HepG2 (cell line): ENCODE measurements around the gene NINJ2. TPM values are rescaled to one million over a fixed set of nuclear protein-coding genes. Genes with fewer than 3 reads are reported as not detected.

Source experiments
- ATAC-seq: fragments of 200-7000 bp; cut with Tn5 transposase; 3 replicates; pipeline ENCODE4 v1.9.1; 2020; ENCODE audit warnings: mild to moderate bottlenecking, moderate library complexity
- BruUV-seq: library from RNA; stranded (reverse); fragments of 400-500 nt; replicated peaks from 2 replicates; lab custom pipeline; 2021; lab: Mats Ljungman, UMichigan
- CTCF ChIA-PET: fragments of 300-600 bp; formaldehyde crosslinking; extraction: SDS; loops from one replicate; lab custom pipeline; 2021; ENCODE audit warnings: low total read pairs, inconsistent platforms, low intra/inter-chr PET ratio; lab: Yijun Ruan, JAX
- POLR2A ChIA-PET: fragments of 350-600 bp; sonication (Branson Sonifier 250); formaldehyde crosslinking; loops from one replicate; lab custom pipeline; 2020; ENCODE audit warnings: antibody characterized with exemption, inconsistent platforms; lab: Yijun Ruan, JAX
- DNase-seq: peaks from one replicate; pipeline ENCODE4 v3.0.0-alpha.2; 2015; ENCODE audit warnings: low spot score
- FAIRE-seq: peaks from 3 replicates; lab custom pipeline; 2011; peaks lifted over from hg19 to GRCh38; lab: Jason Lieb, UNC
- H2AFZ ChIP-seq: one replicate; pipeline ENCODE4 v1.6.1; 2011; ENCODE audit warnings: low read length, inconsistent platforms
- H3K27ac ChIP-seq: fragments of 300-600 bp; 3 replicates; pipeline ENCODE4 v1.8.0; 2011; ENCODE audit warnings: mixed run types, mild to moderate bottlenecking, mixed read lengths, low read length, inconsistent platforms; ENCODE audit not compliant: insufficient read depth; ENCODE audit errors: extremely low read length
- H3K27me3 ChIP-seq, 2 experiments: fragments of 200-600 bp in 1 of 2; 2 replicates in 1 of 2; 3 replicates in 1 of 2; pipeline versions ENCODE4 v1.6.0 to v1.8.0; 2011; ENCODE audit warnings: low read length in 2 of 2, mild to moderate bottlenecking in 2 of 2, moderate library complexity in 2 of 2, inconsistent platforms in 1 of 2; ENCODE audit not compliant: insufficient read depth in 2 of 2, control insufficient read depth in 1 of 2
- H3K36me3 ChIP-seq, 2 experiments: fragments of 200-600 bp in 1 of 2; replicated peaks in 1 of 2; 2 replicates in 1 of 2; 3 replicates in 1 of 2; pipeline versions ENCODE4 v1.5.1 to v1.8.0; 2011; ENCODE audit warnings: low read length in 2 of 2, inconsistent platforms in 1 of 2; ENCODE audit not compliant: insufficient read depth in 2 of 2, control insufficient read depth in 1 of 2
- H3K4me1 ChIP-seq: 2 replicates; pipeline ENCODE4 v1.5.1; 2012; ENCODE audit warnings: low read length, inconsistent platforms; ENCODE audit not compliant: insufficient read depth
- H3K4me2 ChIP-seq: 2 replicates; pipeline ENCODE4 v1.6.0; 2011; ENCODE audit warnings: low read depth, low read length, inconsistent platforms
- H3K4me3 ChIP-seq, 3 experiments: fragments of 200-600 bp in 1 of 3; sonication (generic), shearing (Covaris generic) in 1 of 3; replicated peaks in 1 of 3; 2 replicates each; pipeline ENCODE4 v1.5.1; 2011 to 2016; ENCODE audit warnings: low read length in 3 of 3, inconsistent platforms in 2 of 3, low read depth in 2 of 3, mild to moderate bottlenecking in 2 of 3, control low read depth in 1 of 3, mixed read lengths in 1 of 3; ENCODE audit not compliant: insufficient read depth in 1 of 3
- H3K79me2 ChIP-seq: one replicate; pipeline ENCODE4 v1.6.1; 2011; ENCODE audit warnings: low read length, inconsistent platforms; ENCODE audit not compliant: insufficient read depth
- H3K9ac ChIP-seq: 2 replicates; pipeline ENCODE4 v1.6.0; 2011; ENCODE audit warnings: mild to moderate bottlenecking, low read depth, low read length, inconsistent platforms; ENCODE audit not compliant: insufficient read depth
- H3K9me3 ChIP-seq: 2 replicates; pipeline ENCODE4 v1.5.1; 2012; ENCODE audit warnings: mild to moderate bottlenecking, low read length
- H4K20me1 ChIP-seq: 2 replicates; pipeline ENCODE4 v1.6.0; 2011; ENCODE audit warnings: inconsistent platforms, mild to moderate bottlenecking, low read length, moderate library complexity; ENCODE audit not compliant: insufficient read depth
- AGO2 ChIP-seq: fragments of 200-400 bp; formaldehyde crosslinking; optimal IDR thresholded peaks from 2 replicates; pipeline ENCODE3; 2017; ENCODE audit warnings: mild to moderate bottlenecking, low read depth, low read length, moderate library complexity
- ATF7-NPFF ChIP-seq: sonication (generic); formaldehyde crosslinking; IDR thresholded peaks from 2 replicates; pipeline ENCODE4 v1.8.1; 2023; ENCODE audit warnings: mild to moderate bottlenecking, low read depth, missing genetic modification reagents, moderate library complexity
- CHD2 ChIP-seq: IDR thresholded peaks from 2 replicates; pipeline ENCODE4 v1.6.1; 2011; ENCODE audit warnings: low read depth, low read length, improper control_type of control experiment
- DNMT3B ChIP-seq: conservative IDR thresholded peaks from 2 replicates; pipeline ENCODE4 v1.6.1; 2016; ENCODE audit warnings: missing biosample characterization, control low read depth
- ELK4 ChIP-seq: sonication (generic); formaldehyde crosslinking; IDR thresholded peaks from 2 replicates; pipeline ENCODE4 v1.9.0; 2021; ENCODE audit warnings: missing genetic modification reagents, borderline replicate concordance
- HCFC1 ChIP-seq: fragments of 150-350 bp; IDR thresholded peaks from 2 replicates; pipeline ENCODE4 v1.6.1; 2014; ENCODE audit warnings: low read depth, low read length
- HNF4G ChIP-seq, 2 experiments: sonication (generic) in 1 of 2; formaldehyde crosslinking in 1 of 2; IDR thresholded peaks; 2 replicates each; pipeline versions ENCODE4 v1.4.0 to v1.6.1; 2011 to 2020; ENCODE audit warnings: borderline replicate concordance in 2 of 2, low read depth in 2 of 2, mild to moderate bottlenecking in 2 of 2, low read length in 1 of 2, missing genetic modification reagents in 1 of 2, moderate library complexity in 1 of 2
- NBN ChIP-seq: fragments of 450-650 bp; conservative IDR thresholded peaks from 2 replicates; pipeline ENCODE4 v1.6.1; 2017
- NFIC ChIP-seq: IDR thresholded peaks from 2 replicates; pipeline ENCODE4 v1.6.1; 2012; ENCODE audit warnings: mild to moderate bottlenecking, low read length, inconsistent platforms
- SMARCE1 ChIP-seq: fragments of 450-650 bp; IDR thresholded peaks from 2 replicates; pipeline ENCODE4 v1.6.1; 2017; ENCODE audit warnings: borderline replicate concordance
- TCF7L2 ChIP-seq: IDR thresholded peaks from 2 replicates; pipeline ENCODE4 v1.6.1; 2011; ENCODE audit warnings: mild to moderate bottlenecking, low read depth, low read length, moderate library complexity
- THAP11 ChIP-seq: IDR thresholded peaks from 2 replicates; pipeline ENCODE4 v1.6.1; 2016; ENCODE audit warnings: missing biosample characterization, missing genetic modification reagents
- ZBTB38 ChIP-seq: sonication (generic); formaldehyde crosslinking; IDR thresholded peaks from 2 replicates; pipeline ENCODE4 v1.5.1; 2020; ENCODE audit warnings: mild to moderate bottlenecking, missing genetic modification reagents
- ZNF260 ChIP-seq: sonication (generic); formaldehyde crosslinking; IDR thresholded peaks from 2 replicates; pipeline ENCODE4 v1.4.0; 2020; ENCODE audit warnings: missing genetic modification reagents, low read depth, mild to moderate bottlenecking, borderline replicate concordance
- ZNF605 ChIP-seq: sonication (generic); formaldehyde crosslinking; IDR thresholded peaks from 2 replicates; pipeline ENCODE4 v1.8.0; 2022; ENCODE audit warnings: mild to moderate bottlenecking, missing genetic modification reagents
- ZNF629 ChIP-seq: sonication (generic); formaldehyde crosslinking; conservative IDR thresholded peaks from 2 replicates; pipeline ENCODE4 v1.5.0; 2020; ENCODE audit warnings: missing genetic modification reagents
- WGBS: methylation state at CpG from one replicate; pipeline ENCODE4 v1.1.6; 2017; ENCODE audit warnings: low lambda C conversion rate; 5-methylcytosine and 5-hydroxymethylcytosine counted together
- in situ Hi-C: cut with HindIII; loops from 2 replicates; pipeline ENCODE4 v1.10.0; 2017; ENCODE audit warnings: low pct_unique_long_range_greater_than_20kb; ENCODE audit not compliant: extremely low pct_ligation_motif_present
- intact Hi-C: fragments of 100-400 bp; cut with micrococcal nuclease; formaldehyde crosslinking; loops from one replicate; pipeline ENCODE4 v1.10.0; 2022; ENCODE audit not compliant: unreplicated experiment
- polyA plus RNA-seq, 8 experiments: library from polyadenylated mRNA; depleted of rRNA in 3 of 8; stranded (reverse) in 7 of 8; unstranded in 1 of 8; fragments of >200 nt; fragmentation: Illumina TruSeq in 4 of 8; extraction: Trizol in 4 of 8; gene quantifications; 2 replicates each; pipeline versions ENCODE4 v1.2.1 to v1.2.3, GENCODE V29; 2011 to 2016; ENCODE audit warnings: low read depth in 4 of 8, missing spikeins in 1 of 8, mixed read lengths in 1 of 8; ENCODE audit not compliant: insufficient read depth in 1 of 8
- total RNA-seq, 5 experiments: library from RNA; depleted of rRNA; stranded (reverse); fragments of >200 nt; fragmentation: Illumina TruSeq; extraction: Trizol; gene quantifications; 2 replicates each; pipeline ENCODE4 v1.2.3, GENCODE V29; 2016; ENCODE audit warnings: low read depth in 1 of 5

The NINJ2 gene
- total and polyA plus RNA-seq, 2 of the 13 experiments (the other 11 are each of a cell fraction or from before 2014, with no cell fraction given) = 0.62 to 3.8 TPM

DNA sequence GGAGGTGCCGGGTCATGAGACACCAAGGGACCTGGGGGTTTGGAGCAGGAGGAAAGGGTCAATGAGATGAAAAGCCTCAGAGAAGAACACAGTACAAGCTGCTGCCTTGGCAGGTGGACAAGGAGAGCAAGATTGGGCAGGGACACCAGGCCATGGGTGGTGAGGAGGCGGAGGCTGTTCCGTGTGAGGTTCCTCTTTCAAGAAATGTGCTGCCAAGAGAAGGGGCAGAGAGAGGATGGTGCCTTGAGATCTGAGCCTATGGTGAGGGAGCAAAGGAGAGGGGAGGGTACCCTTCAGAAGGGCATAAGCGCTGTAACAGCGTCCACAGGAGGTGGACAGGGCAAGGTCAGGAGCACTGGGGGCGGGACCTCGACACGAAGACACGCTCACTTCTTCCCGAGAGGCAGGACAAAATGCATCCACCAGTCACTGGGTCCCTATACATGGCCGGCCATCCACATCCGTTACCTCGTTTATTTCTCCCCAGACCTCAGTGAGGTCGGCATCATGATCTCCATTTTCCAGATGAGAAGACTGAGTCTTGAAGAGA lies 103.3 kb downstream of the NINJ2 start:
- BruUV-seq = no TSS peak
- no peak for DNase-seq
- no peaks in the 10 kb centered on the region for H3K79me2 ChIP-seq
- ChIA-PET CTCF (no interaction called here), POLR2A (no interaction called here)
- H3K4me3 ChIP-seq = no peak overlapping the region
- H3K4me1 ChIP-seq = peaks cover 12% of the 10 kb centered on the region
- H3K9ac ChIP-seq = no peak overlapping the region
- intact Hi-C loops (no loop called here), in situ Hi-C loops (loop anchor here (10.0 to 25.0 kb wide), 3 partner anchors 325 to 1027 kb away; partner anchors contain the start of gene FBXL14)
- TF ChIP-seq ZNF629 (CRISPR knock-in tag) = 0 out of 2 replicates have a peak, but pooled peaks have one; percentile 29
- TF ChIP-seq ATF7-NPFF (CRISPR knock-in tag) = no peak
- peaks cover 3 to 6% of the 10 kb centered on the region in 2 experiments; a peak in 2 of 5 replicates for H3K27me3 ChIP-seq
- no peak for FAIRE-seq
- no peaks in the 10 kb centered on the region for H3K9me3 ChIP-seq
- H3K27ac ChIP-seq = no peak overlapping the region
- no peak overlapping the region for H2AFZ ChIP-seq
- no peaks in the 10 kb centered on the region for H3K36me3 ChIP-seq
- ATAC-seq = no peak
- 80% methylated on average over 14 of the region's 14 CpGs for WGBS
- H3K4me2 ChIP-seq = no peak overlapping the region
- H4K20me1 ChIP-seq = no peaks in the 10 kb centered on the region

DNA sequence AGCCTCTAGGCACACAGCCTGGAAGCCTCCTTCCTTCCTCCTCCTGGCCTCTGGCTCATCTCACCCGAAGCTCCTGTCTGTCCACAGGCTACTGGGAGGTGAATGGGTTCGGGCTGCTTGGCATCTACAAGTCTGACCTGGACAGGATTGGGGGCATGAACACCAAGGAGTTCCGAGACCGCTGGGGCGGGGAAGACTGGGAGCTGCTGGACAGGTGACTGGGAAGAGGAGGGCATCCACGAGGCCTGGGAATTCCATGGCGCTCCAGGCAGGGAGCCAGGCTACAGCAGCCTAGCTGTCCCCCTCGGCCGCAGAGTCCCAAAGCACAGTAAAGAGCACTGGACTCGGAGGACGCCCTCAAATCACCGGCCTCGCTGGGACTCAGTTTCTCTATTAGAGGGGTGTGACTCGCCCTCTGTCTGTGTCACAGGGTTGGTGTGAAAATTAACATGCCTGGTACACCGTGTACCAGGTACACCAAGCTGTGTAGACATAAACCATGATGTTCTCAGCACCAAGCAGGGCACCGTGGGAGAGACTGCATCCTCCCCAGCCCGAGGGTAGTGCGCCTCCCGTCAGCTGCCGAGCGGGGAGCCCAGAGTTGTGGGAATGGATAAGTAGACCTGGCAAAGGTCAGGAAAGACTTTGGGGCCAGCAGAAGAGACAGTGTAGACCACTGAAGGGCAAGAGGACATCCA lies 103.9 kb downstream of the NINJ2 start:
- no peaks in the 10 kb centered on the region for H3K79me2 ChIP-seq
- no TSS peak for BruUV-seq
- CTCF ChIA-PET = no interaction called here
- H3K9ac ChIP-seq = no peak overlapping the region
- H3K27me3 ChIP-seq = peaks cover 3 to 6% of the 10 kb centered on the region in 2 experiments; a peak in 2 of 5 replicates
- DNase-seq (no peak), FAIRE-seq (no peak), ATAC-seq (no peak)
- POLR2A ChIA-PET = no interaction called here
- no peaks in the 10 kb centered on the region for H3K9me3 ChIP-seq
- no peak overlapping the region for H3K4me2 ChIP-seq
- intact Hi-C loops = no loop called here
- H3K27ac ChIP-seq = no peak overlapping the region
- no peaks in the 10 kb centered on the region for H4K20me1 ChIP-seq
- peaks cover 18% of the 10 kb centered on the region for H3K4me1 ChIP-seq
- WGBS = 64% methylated on average over 16 of the region's 21 CpGs
- H3K36me3 ChIP-seq = no peaks in the 10 kb centered on the region
- H3K4me3 ChIP-seq = no peak overlapping the region
- in situ Hi-C loops = loop anchor here (25.0 kb wide), 2 partner anchors 528 to 1028 kb away; partner anchors contain the start of gene FBXL14
- H2AFZ ChIP-seq = no peak overlapping the region
- TF ChIP-seq ZBTB38 (CRISPR knock-in tag) = no peak
- no peak for TF ChIP-seq HNF4G (IDR thresholded peaks at IDR 0.05; ENCODE audit: borderline replicate concordance, low read depth, low read length)
- no peak for TF ChIP-seq HNF4G (CRISPR knock-in tag; IDR thresholded peaks at IDR 0.05; ENCODE audit: borderline replicate concordance, low read depth)
- no peak for TF ChIP-seq CHD2
- TF ChIP-seq AGO2 = no peak
- TF ChIP-seq TCF7L2 = no peak
- no peak for TF ChIP-seq NFIC
- no peak for TF ChIP-seq ELK4
- no peak for TF ChIP-seq THAP11
- no peak for TF ChIP-seq ZNF605 (CRISPR knock-in tag)
- no peak for TF ChIP-seq NBN
- TF ChIP-seq HCFC1 = no peak
- TF ChIP-seq ZNF260 (CRISPR knock-in tag) = no peak
- TF ChIP-seq DNMT3B (CRISPR knock-in tag) = no peak
- no peak for TF ChIP-seq SMARCE1
